Brain microvascular endothelial cell (primary cell): ENCODE data around the gene FAM163B.

Source experiments
- DNase-seq: peaks from one replicate; pipeline ENCODE4 v3.0.0-alpha.2; 2020
- H3K27ac ChIP-seq: fragments of 250-450 bp; sonication (Bioruptor Pico); 2 replicates; pipeline ENCODE4 v1.5.1; 2020; ENCODE audit warnings: mild to moderate bottlenecking, moderate library complexity
- H3K27me3 ChIP-seq: fragments of 250-450 bp; sonication (Bioruptor Pico); replicated peaks from 2 replicates; pipeline ENCODE4 v1.5.1; 2020; ENCODE audit warnings: mild to moderate bottlenecking
- H3K36me3 ChIP-seq: fragments of 250-450 bp; sonication (Bioruptor Pico); replicated peaks from 2 replicates; pipeline ENCODE4 v1.5.1; 2020; ENCODE audit warnings: mild to moderate bottlenecking
- H3K4me3 ChIP-seq: 2 replicates; pipeline ENCODE4 v1.5.1; 2011; ENCODE audit warnings: low read depth, mild to moderate bottlenecking, control low read depth, low read length, moderate library complexity
- in situ Hi-C: cut with HindIII; loops from 2 replicates; pipeline ENCODE4 v1.10.0; 2017; ENCODE audit warnings: low sequenced_read_pairs, low pct_ligation_motif_present
- TF ChIP-seq, protein P1 (sequence below): IDR thresholded peaks from 2 replicates; pipeline ENCODE4 v1.5.1; 2011; ENCODE audit warnings: low read depth, mild to moderate bottlenecking, moderate library complexity, low read length, control low read depth, inconsistent platforms; ENCODE audit errors: missing control alignments

FAM163B gene

DNA sequence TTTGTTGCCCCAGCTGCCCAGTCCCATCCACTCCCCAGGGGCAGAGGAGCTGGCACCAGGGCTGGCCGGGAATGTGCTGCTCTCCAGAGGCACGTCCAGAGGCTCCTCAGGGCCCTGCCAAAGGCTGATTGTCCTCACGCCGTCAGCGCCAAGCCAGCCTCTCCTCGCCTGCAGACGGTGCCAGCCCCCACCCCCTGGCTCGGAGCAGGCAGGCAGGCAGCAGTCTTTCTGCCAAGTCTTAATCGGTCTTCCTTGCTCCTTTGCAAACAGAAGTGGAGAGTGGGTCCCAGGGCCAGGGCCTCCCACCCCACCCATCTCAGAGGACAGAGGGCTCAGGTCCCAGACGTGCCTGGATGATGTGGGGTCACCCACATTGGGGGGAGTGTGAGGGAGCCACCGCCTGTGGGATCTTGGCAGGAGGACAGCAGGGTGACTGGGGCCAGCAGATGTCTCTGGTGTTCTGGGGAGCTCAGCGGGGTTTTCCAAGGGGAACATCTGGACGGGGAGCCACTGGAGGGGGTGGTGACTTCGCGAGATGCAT is 36.3 kb downstream of the FAM163B start:
- no peaks in the 10 kb centered on the region for H3K27me3 ChIP-seq

DNA sequence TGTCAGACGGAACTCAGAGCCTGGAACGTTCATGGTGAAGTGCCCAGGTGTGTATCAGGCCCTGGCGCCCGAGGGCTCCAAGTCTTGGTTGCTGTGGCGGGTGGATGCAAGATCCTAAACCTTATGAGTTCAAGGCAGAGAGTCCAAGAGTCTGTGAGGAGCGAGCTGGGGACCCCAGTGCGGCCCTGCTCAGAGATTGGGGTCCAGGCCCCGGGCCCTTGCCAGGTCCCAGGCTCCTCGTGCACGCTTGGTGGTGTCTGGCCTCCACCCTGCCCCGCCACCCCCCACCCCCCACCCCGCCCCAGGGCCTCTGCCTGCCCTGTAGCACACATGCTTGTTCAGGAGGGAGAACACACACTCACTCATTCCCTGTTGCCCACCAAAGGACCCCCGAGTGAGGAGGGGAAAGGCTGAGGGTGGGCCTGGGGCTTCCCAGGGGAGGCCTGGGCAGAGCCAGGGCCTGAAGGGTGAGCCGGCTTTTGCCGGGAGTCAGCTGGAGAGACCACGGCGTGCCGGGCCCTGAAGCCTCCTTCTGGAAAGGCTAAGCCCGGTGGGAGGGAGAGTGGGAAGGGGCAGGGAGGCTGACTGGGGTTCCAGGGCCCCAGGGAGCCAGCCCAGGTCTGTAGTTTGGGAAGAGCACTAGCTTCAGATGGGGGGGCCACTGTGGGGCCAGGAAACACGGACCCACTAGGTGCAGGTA is 37.1 kb downstream of the FAM163B start:
- Histone ChIP-seq H3K36me3 (no peaks in the 10 kb centered on the region), H3K4me3 (no peak overlapping the region), H3K27me3 (no peaks in the 10 kb centered on the region), H3K27ac (no peak overlapping the region)
- TF ChIP-seq, protein P1, sequence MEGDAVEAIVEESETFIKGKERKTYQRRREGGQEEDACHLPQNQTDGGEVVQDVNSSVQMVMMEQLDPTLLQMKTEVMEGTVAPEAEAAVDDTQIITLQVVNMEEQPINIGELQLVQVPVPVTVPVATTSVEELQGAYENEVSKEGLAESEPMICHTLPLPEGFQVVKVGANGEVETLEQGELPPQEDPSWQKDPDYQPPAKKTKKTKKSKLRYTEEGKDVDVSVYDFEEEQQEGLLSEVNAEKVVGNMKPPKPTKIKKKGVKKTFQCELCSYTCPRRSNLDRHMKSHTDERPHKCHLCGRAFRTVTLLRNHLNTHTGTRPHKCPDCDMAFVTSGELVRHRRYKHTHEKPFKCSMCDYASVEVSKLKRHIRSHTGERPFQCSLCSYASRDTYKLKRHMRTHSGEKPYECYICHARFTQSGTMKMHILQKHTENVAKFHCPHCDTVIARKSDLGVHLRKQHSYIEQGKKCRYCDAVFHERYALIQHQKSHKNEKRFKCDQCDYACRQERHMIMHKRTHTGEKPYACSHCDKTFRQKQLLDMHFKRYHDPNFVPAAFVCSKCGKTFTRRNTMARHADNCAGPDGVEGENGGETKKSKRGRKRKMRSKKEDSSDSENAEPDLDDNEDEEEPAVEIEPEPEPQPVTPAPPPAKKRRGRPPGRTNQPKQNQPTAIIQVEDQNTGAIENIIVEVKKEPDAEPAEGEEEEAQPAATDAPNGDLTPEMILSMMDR, result no peak
- in situ Hi-C loops, result no loop called here
- DNase-seq, result no peak

More for the DNA sequence above, 36.3 kb downstream of the FAM163B start:
- H3K27ac ChIP-seq, result no peak overlapping the region
- no peak for DNase-seq
- in situ Hi-C loops, result no loop called here
- H3K36me3 ChIP-seq, result no peaks in the 10 kb centered on the region
- H3K4me3 ChIP-seq, result no peak overlapping the region
- TF ChIP-seq, protein P1, result no peak

DNA sequence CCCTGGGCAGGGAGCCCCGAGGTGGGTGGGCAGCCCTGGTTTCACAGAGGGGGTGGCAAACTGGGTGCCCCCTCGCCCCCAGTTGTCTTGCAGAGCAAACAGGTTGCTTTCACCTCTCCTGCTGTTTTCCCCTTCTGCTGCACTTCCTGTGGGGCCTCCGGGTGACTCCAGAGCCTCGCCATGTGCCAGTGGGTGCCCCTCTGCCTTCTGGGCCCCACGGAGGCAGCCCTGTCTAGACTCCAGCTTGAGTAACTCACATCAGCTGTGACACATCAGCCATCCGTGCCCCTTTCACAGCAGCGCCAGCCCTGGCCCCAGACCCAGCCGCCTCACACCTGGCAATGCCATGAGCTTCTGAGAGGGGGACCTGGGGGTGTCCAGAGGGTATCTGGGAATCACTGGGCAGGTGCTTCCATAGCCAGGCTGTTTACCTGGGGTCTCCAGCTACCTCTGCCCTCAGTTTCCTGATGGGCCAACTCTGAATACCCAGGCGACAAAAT is 37.7 kb downstream of the FAM163B start:
- in situ Hi-C loops, result no loop called here
- no peaks in the 10 kb centered on the region for H3K27me3 ChIP-seq
- H3K27ac ChIP-seq, result no peak overlapping the region
- no peaks in the 10 kb centered on the region for H3K36me3 ChIP-seq
- TF ChIP-seq, protein P1, result no peak
- no peak for DNase-seq
- H3K4me3 ChIP-seq, result no peak overlapping the region

DNA sequence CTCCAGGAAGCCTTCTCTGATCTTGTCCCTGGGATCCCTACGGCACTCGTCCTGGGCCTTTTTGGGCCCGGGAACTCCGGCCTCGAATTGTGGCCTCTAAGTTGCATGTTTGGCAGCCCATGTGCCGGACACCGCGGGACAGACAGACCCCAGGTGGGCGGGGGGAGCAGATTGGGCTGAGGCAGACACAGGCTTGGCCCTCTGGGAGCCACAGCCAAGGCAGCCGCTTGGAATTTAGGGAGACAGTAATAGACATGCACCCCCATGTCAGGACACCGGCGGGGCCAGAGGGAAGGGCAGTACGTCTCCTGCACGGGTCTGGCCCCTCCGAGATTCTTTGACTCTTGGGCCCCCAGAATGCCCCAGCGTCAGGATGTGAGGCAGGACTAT is 38.5 kb downstream of the FAM163B start:
- H3K36me3 ChIP-seq, result no peaks in the 10 kb centered on the region
- no peak for DNase-seq
- H3K27me3 ChIP-seq, result no peaks in the 10 kb centered on the region
- in situ Hi-C loops, result no loop called here
- TF ChIP-seq, protein P1, result no peak
- H3K4me3 ChIP-seq, result no peak overlapping the region
- H3K27ac ChIP-seq, result no peak overlapping the region

DNA sequence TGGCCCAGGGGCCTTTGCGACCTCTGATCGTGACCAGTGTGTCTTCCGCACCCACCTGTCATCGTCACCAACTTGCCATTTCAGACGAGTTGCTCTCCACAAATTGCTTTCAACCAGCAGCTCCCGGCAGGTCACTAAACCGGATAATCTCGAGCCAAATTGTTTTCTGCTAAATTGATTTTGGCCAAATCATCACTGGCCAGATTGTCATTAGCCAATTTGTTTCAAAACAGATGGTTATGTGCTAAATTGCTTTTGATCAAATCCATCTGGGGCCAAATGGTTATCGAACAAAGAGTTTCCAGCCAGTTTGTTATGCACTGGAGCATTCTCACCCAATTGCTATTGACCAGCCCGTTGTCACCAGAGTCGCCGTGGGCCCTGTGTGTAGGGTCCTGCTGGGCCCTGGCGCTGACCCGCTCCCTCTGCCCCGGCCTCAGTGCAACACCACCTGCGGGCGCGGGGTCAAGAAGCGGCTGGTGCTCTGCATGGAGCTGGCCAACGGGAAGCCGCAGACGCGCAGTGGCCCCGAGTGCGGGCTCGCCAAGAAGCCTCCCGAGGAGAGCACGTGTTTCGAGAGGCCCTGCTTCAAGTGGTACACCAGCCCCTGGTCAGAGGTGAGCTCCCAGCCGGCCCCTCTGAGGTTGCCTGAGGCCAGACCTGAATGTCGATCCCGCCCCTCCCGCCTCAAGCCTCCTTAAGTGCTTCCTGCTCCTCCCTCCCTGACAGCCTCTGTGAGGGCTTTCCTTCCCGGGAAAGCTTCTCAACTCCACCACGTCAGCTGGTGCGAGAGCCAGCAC is 39.1 kb downstream of the FAM163B start:
- in situ Hi-C loops, result no loop called here
- TF ChIP-seq, protein P1, result no peak
- Histone ChIP-seq H3K27ac (no peak overlapping the region), H3K4me3 (no peak overlapping the region), H3K27me3 (no peaks in the 10 kb centered on the region), H3K36me3 (no peaks in the 10 kb centered on the region)
- no peak for DNase-seq
